H1 (cell line): ENCODE data around the gene FMC1. TPM values are rescaled to one million over a fixed set of nuclear protein-coding genes. Genes with fewer than 3 reads are reported as not detected.

Experiments
- E2F6 ChIP-seq: IDR thresholded peaks from 2 replicates; pipeline ENCODE4 v1.6.1; 2012; ENCODE audit warnings: inconsistent platforms
- FOSL1 ChIP-seq: IDR thresholded peaks from 2 replicates; pipeline ENCODE4 v1.6.1; 2011; ENCODE audit warnings: mild to moderate bottlenecking, low read depth, low read length, moderate library complexity; ENCODE audit not compliant: insufficient read depth
- GABPA ChIP-seq: IDR thresholded peaks from 2 replicates; pipeline ENCODE4 v1.6.1; 2011; ENCODE audit warnings: mild to moderate bottlenecking, low read length, moderate library complexity, borderline replicate concordance; ENCODE audit not compliant: insufficient read depth
- HDAC2 ChIP-seq, 2 experiments: fragments of 300-600 bp in 1 of 2; sonication (generic) in 1 of 2; IDR thresholded peaks; 2 replicates each; pipeline ENCODE4 v1.6.1; 2011 to 2012; ENCODE audit warnings: low read depth in 2 of 2, low read length in 2 of 2, mild to moderate bottlenecking in 2 of 2, moderate library complexity in 2 of 2, borderline replicate concordance in 1 of 2, inconsistent platforms in 1 of 2
- JUN ChIP-seq: IDR thresholded peaks from 2 replicates; pipeline ENCODE4 v1.6.1; 2011; ENCODE audit warnings: low read depth, mild to moderate bottlenecking, improper control_type of control experiment, low read length
- KDM5A ChIP-seq: fragments of 200-600 bp; IDR thresholded peaks from 2 replicates; pipeline ENCODE4 v1.7.1; 2012; ENCODE audit warnings: mild to moderate bottlenecking, low read length, inconsistent platforms, mixed read lengths
- ZNF274 ChIP-seq: IDR thresholded peaks from 2 replicates; pipeline ENCODE4 v1.7.0; 2012; ENCODE audit warnings: low read length, borderline replicate concordance; ENCODE audit errors: extremely low read depth
- polyA plus RNA-seq, 7 experiments: library from polyadenylated mRNA; depleted of rRNA in 3 of 7; stranded (reverse) in 5 of 7; unstranded in 2 of 7; fragments of >200 nt in 5 of 7; fragments of 200-250 nt in 2 of 7; gene quantifications; 1 replicate in 5 of 7; 2 replicates in 1 of 7; 4 replicates in 1 of 7; pipeline versions ENCODE4 v1.2.1 to v1.2.3, GENCODE V29; 2011 to 2013; ENCODE audit warnings: missing spikeins in 2 of 7, mixed read lengths in 2 of 7
- total RNA-seq: library from RNA; stranded (reverse); fragmentation: NEBNext Ultra II Directional; extraction: Animal tissue kit (Norgen Biotek cat#: 25700); gene quantifications from 2 replicates; pipeline ENCODE4 v1.2.1, GENCODE V29; 2021
- TF ChIP-seq, protein P1 (sequence below): fragments of 300-600 bp; sonication (generic); IDR thresholded peaks from 2 replicates; pipeline ENCODE4 v1.7.1; 2012; ENCODE audit warnings: low read length, moderate library complexity, mild to moderate bottlenecking, inconsistent platforms; ENCODE audit not compliant: insufficient replicate concordance

Gene FMC1
- total and polyA plus RNA-seq, 2 of the 8 experiments (the other 6 are each of a cell fraction or from before 2014, with no cell fraction given) = 15.8 to 28.4 TPM

GRCh38 chr7:139359366-139360209 is 18.5 kb downstream of the FMC1 start, which contains the start of gene LUC7L2 (continued):
- TF ChIP-seq, protein P1, sequence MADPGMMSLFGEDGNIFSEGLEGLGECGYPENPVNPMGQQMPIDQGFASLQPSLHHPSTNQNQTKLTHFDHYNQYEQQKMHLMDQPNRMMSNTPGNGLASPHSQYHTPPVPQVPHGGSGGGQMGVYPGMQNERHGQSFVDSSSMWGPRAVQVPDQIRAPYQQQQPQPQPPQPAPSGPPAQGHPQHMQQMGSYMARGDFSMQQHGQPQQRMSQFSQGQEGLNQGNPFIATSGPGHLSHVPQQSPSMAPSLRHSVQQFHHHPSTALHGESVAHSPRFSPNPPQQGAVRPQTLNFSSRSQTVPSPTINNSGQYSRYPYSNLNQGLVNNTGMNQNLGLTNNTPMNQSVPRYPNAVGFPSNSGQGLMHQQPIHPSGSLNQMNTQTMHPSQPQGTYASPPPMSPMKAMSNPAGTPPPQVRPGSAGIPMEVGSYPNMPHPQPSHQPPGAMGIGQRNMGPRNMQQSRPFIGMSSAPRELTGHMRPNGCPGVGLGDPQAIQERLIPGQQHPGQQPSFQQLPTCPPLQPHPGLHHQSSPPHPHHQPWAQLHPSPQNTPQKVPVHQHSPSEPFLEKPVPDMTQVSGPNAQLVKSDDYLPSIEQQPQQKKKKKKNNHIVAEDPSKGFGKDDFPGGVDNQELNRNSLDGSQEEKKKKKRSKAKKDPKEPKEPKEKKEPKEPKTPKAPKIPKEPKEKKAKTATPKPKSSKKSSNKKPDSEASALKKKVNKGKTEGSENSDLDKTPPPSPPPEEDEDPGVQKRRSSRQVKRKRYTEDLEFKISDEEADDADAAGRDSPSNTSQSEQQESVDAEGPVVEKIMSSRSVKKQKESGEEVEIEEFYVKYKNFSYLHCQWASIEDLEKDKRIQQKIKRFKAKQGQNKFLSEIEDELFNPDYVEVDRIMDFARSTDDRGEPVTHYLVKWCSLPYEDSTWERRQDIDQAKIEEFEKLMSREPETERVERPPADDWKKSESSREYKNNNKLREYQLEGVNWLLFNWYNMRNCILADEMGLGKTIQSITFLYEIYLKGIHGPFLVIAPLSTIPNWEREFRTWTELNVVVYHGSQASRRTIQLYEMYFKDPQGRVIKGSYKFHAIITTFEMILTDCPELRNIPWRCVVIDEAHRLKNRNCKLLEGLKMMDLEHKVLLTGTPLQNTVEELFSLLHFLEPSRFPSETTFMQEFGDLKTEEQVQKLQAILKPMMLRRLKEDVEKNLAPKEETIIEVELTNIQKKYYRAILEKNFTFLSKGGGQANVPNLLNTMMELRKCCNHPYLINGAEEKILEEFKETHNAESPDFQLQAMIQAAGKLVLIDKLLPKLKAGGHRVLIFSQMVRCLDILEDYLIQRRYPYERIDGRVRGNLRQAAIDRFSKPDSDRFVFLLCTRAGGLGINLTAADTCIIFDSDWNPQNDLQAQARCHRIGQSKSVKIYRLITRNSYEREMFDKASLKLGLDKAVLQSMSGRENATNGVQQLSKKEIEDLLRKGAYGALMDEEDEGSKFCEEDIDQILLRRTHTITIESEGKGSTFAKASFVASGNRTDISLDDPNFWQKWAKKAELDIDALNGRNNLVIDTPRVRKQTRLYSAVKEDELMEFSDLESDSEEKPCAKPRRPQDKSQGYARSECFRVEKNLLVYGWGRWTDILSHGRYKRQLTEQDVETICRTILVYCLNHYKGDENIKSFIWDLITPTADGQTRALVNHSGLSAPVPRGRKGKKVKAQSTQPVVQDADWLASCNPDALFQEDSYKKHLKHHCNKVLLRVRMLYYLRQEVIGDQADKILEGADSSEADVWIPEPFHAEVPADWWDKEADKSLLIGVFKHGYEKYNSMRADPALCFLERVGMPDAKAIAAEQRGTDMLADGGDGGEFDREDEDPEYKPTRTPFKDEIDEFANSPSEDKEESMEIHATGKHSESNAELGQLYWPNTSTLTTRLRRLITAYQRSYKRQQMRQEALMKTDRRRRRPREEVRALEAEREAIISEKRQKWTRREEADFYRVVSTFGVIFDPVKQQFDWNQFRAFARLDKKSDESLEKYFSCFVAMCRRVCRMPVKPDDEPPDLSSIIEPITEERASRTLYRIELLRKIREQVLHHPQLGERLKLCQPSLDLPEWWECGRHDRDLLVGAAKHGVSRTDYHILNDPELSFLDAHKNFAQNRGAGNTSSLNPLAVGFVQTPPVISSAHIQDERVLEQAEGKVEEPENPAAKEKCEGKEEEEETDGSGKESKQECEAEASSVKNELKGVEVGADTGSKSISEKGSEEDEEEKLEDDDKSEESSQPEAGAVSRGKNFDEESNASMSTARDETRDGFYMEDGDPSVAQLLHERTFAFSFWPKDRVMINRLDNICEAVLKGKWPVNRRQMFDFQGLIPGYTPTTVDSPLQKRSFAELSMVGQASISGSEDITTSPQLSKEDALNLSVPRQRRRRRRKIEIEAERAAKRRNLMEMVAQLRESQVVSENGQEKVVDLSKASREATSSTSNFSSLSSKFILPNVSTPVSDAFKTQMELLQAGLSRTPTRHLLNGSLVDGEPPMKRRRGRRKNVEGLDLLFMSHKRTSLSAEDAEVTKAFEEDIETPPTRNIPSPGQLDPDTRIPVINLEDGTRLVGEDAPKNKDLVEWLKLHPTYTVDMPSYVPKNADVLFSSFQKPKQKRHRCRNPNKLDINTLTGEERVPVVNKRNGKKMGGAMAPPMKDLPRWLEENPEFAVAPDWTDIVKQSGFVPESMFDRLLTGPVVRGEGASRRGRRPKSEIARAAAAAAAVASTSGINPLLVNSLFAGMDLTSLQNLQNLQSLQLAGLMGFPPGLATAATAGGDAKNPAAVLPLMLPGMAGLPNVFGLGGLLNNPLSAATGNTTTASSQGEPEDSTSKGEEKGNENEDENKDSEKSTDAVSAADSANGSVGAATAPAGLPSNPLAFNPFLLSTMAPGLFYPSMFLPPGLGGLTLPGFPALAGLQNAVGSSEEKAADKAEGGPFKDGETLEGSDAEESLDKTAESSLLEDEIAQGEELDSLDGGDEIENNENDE = no peak
- TF ChIP-seq ZNF274 = no peak
- TF ChIP-seq KDM5A = no peak
- TF ChIP-seq FOSL1 = no peak
- TF ChIP-seq E2F6 = peak; percentile 81
- no peak for TF ChIP-seq GABPA
- no peak; a peak in 1 of 4 replicates for TF ChIP-seq HDAC2 (IDR thresholded peaks at IDR 0.05; ENCODE audit: borderline replicate concordance in 1 of 2, low read depth in 2 of 2, low read length in 2 of 2)
- TF ChIP-seq JUN = no peak
